ENCODE data around the gene PKN2. TPM values are rescaled to one million over a fixed set of nuclear protein-coding genes. Genes with fewer than 3 reads are reported as not detected.

The PKN2 gene
- 12.8 and 16.0 TPM in 2 replicates for total RNA-seq

GRCh38 chr1:88683541-88684481 lies at the start of gene PKN2:
TSS of gene PKN2 (plus strand) at chr1:88684273. CDS start at chr1:88684581, 308 bp downstream.

Other genes with a start within 250 kb of the PKN2 start
- 27.2 and 30.9 TPM in 2 replicates for gene GTF2B, start 207.3 kb downstream of the PKN2 start, total RNA-seq

Measured in pericardium fibroblast (primary cell).